Natural killer cell (primary cell): ENCODE data around the gene ZNF268. TPM values are rescaled to one million over a fixed set of nuclear protein-coding genes. Genes with fewer than 3 reads are reported as not detected.
"Not testable (repeated sequence)": the region's sequence is repeated elsewhere in the genome, so short reads cannot be mapped to it uniquely, and the experiment has no call there.

Experiments
- ATAC-seq, 3 donors: fragments of 150-1000 bp in 2 of 3; fragments of 200-7000 bp in 1 of 3; cut with Tn5 transposase; 1 replicate in 1 of 3; 2 replicates in 2 of 3; pipeline ENCODE4 v1.10.0; 2021; ENCODE audit warnings: mild to moderate bottlenecking in 2 of 3, moderate library complexity in 2 of 3
- DNase-seq, 2 donors: peaks; one replicate each; pipeline versions ENCODE4 v3.0.0 to v3.0.0-alpha.2; 2013 to 2021; ENCODE audit warnings: mixed read lengths in 1 of 2
- H3K27ac ChIP-seq: one replicate; pipeline ENCODE4 v1.5.1; 2013; ENCODE audit warnings: mild to moderate bottlenecking, low read length
- H3K27me3 ChIP-seq: one replicate; pipeline ENCODE4 v1.6.1; 2013; ENCODE audit warnings: low read length; ENCODE audit not compliant: control insufficient read depth, insufficient read depth
- H3K36me3 ChIP-seq: one replicate; pipeline ENCODE4 v1.6.1; 2013; ENCODE audit warnings: low read length; ENCODE audit not compliant: control insufficient read depth, insufficient read depth
- H3K4me1 ChIP-seq: one replicate; pipeline ENCODE4 v1.6.1; 2013; ENCODE audit warnings: low read length; ENCODE audit not compliant: control insufficient read depth, insufficient read depth
- H3K4me3 ChIP-seq: one replicate; pipeline ENCODE4 v1.5.1; 2013; ENCODE audit warnings: low read length
- H3K9me3 ChIP-seq: one replicate; pipeline ENCODE4 v1.6.1; 2013; ENCODE audit warnings: low read length; ENCODE audit not compliant: control insufficient read depth, insufficient read depth
- H3K27ac Mint-ChIP-seq, 2 donors: one replicate each; pipeline ENCODE4 v1.8.0; 2022; ENCODE audit warnings: mild to moderate bottlenecking in 2 of 2, mixed read lengths in 2 of 2, moderate library complexity in 1 of 2
- H3K27me3 Mint-ChIP-seq, 2 donors: one replicate each; pipeline ENCODE4 v1.8.0; 2022; ENCODE audit warnings: low read depth in 2 of 2, mixed read lengths in 2 of 2
- H3K36me3 Mint-ChIP-seq: one replicate; pipeline ENCODE4 v1.8.0; 2022; ENCODE audit warnings: mixed read lengths
- H3K4me1 Mint-ChIP-seq, 2 donors: one replicate each; pipeline ENCODE4 v1.8.0; 2022; ENCODE audit warnings: mixed read lengths in 2 of 2
- H3K4me3 Mint-ChIP-seq: one replicate; pipeline ENCODE4 v1.8.0; 2022; ENCODE audit warnings: mild to moderate bottlenecking, moderate library complexity, mixed read lengths
- H3K9me3 Mint-ChIP-seq, 2 donors: one replicate each; pipeline ENCODE4 v1.8.0; 2022; ENCODE audit warnings: mixed read lengths in 2 of 2
- CTCF ChIP-seq: fragments of 200-600 bp; IDR thresholded peaks from one replicate; pipeline ENCODE4 v1.8.0; 2022; ENCODE audit warnings: antibody characterized with exemption
- WGBS: methylation state at CpG from one replicate; pipeline ENCODE4 v1.1.7; 2013; ENCODE audit warnings: missing lambda C conversion rate; ENCODE audit not compliant: insufficient coverage; 5-methylcytosine and 5-hydroxymethylcytosine counted together
- intact Hi-C: fragments of 100-400 bp; cut with micrococcal nuclease; formaldehyde crosslinking; loops from one replicate; pipeline ENCODE4 v1.14.2; 2022
- total RNA-seq, 4 donors: library from RNA; stranded (reverse); fragments of 120-200 nt in 1 of 4; gene quantifications; one replicate each; pipeline versions ENCODE4 v1.2.3 to v1.2.4, GENCODE V29; 2013 to 2022

The ZNF268 gene
- total RNA-seq, 3 donors from 2014 or later (not counting 1 experiment from before 2014, with no cell fraction given): 12.7 to 17.5 (median 14.3) TPM

DNA sequence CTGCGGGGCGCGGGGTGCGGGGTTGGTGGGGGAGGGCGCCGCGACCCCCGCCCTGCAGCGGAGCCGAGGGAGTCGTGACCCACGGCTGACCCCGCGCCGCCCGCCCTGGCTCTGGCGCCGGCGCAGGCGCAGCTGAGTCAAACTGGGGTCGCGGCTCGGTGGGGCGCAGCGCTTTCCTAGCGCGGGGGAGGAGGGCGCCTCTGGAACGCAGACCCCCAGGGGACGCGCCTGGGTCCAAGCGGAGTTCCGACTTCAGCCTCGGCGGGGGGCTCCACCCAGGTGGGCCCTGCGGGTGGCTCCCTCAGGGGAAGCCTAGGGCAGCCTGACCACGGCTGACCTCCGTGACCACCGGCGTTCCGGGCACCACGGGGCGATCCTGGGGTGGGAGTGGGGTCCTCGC, 54.8 kb downstream of the ZNF268 start:
- H3K4me3 ChIP-seq: no peak overlapping the region
- H3K4me1 ChIP-seq: no peaks in the 10 kb centered on the region
- no peak overlapping the region for H3K27ac Mint-ChIP-seq
- no peak overlapping the region for H3K4me3 Mint-ChIP-seq
- intact Hi-C loops: no loop called here
- peaks cover 49% of the 10 kb centered on the region for H3K9me3 ChIP-seq
- H3K9me3 Mint-ChIP-seq: peaks cover 11 to 14% of the 10 kb centered on the region in 2 donors
- ATAC-seq: no peak
- WGBS: 63% methylated on average over 44 of the region's 44 CpGs
- no peaks in the 10 kb centered on the region for H3K4me1 Mint-ChIP-seq
- H3K36me3 ChIP-seq: no peaks in the 10 kb centered on the region
- H3K36me3 Mint-ChIP-seq: peaks cover 6% of the 10 kb centered on the region
- H3K27me3 ChIP-seq: no peaks in the 10 kb centered on the region
- no peak for DNase-seq
- TF ChIP-seq CTCF: no peak
- no peaks in the 10 kb centered on the region for H3K27me3 Mint-ChIP-seq
- H3K27ac ChIP-seq: no peak overlapping the region

GRCh38 chr12:133236556-133236955, 55.3 kb downstream of the ZNF268 start:
- ATAC-seq: no peak
- DNase-seq: no peak
- Histone ChIP-seq H3K4me1 (no peaks in the 10 kb centered on the region), H3K27me3 (no peaks in the 10 kb centered on the region), H3K4me3 (no peak overlapping the region), H3K9me3 (peaks cover 46% of the 10 kb centered on the region), H3K27ac (no peak overlapping the region), H3K36me3 (no peaks in the 10 kb centered on the region)
- H3K9me3 Mint-ChIP-seq: peaks cover 14% of the 10 kb centered on the region in 2 donors
- peaks cover 6% of the 10 kb centered on the region for H3K36me3 Mint-ChIP-seq
- no peaks in the 10 kb centered on the region for H3K27me3 Mint-ChIP-seq
- no peak for TF ChIP-seq CTCF
- H3K4me1 Mint-ChIP-seq: no peaks in the 10 kb centered on the region
- no peak overlapping the region for H3K4me3 Mint-ChIP-seq
- H3K27ac Mint-ChIP-seq: no peak overlapping the region
- WGBS: 91% methylated on average over 12 of the region's 12 CpGs
- intact Hi-C loops: no loop called here

- Histone ChIP-seq H3K4me1 (no peaks in the 10 kb centered on the region), H3K4me3 (no peak overlapping the region), H3K9me3 (peaks cover 7% of the 10 kb centered on the region), H3K27ac (no peak overlapping the region), H3K27me3 (no peaks in the 10 kb centered on the region), H3K36me3 (no peaks in the 10 kb centered on the region)
- Mint-ChIP-seq H3K4me1 (no peaks in the 10 kb centered on the region), H3K4me3 (no peak overlapping the region), H3K27ac (no peak overlapping the region), H3K36me3 (peaks cover 7% of the 10 kb centered on the region), H3K9me3 (peaks cover 16 to 19% of the 10 kb centered on the region in 2 donors), H3K27me3 (no peaks in the 10 kb centered on the region)
- intact Hi-C loops: no loop called here
- DNase-seq (no peak), ATAC-seq (no peak)
- TF ChIP-seq CTCF: no peak
- WGBS: 86% methylated on average over 2 of the region's 6 CpGs
Observed at GRCh38 chr12:133251732-133252131, 70.4 kb downstream of the ZNF268 start.

DNA sequence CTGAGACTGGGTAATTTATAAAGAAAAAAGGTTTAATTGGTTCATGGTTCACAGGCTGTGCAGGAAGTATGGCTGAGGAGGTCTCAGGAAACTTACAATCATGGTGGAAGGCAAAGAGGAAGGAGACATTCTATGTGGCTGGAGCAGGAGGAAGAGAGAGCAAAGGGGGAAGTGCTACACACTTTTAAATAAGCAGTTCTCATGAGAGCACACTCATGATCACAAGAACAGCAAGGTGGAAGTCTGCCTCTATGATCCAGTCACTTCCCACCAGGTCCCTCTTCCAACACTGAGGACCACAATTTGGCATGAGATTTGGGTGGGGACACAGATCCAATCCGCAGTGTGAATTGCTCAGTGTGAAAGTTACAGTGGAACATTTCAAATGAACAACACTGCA, 74.5 kb downstream of the ZNF268 start:
- H3K36me3 Mint-ChIP-seq, H3K4me3 ChIP-seq, intact Hi-C loops, ATAC-seq, H3K4me1 Mint-ChIP-seq, H3K27me3 ChIP-seq, H3K27ac Mint-ChIP-seq, H3K27ac ChIP-seq, H3K27me3 Mint-ChIP-seq, H3K9me3 ChIP-seq, H3K36me3 ChIP-seq, H3K4me1 ChIP-seq, H3K4me3 Mint-ChIP-seq, DNase-seq: not testable (repeated sequence)
- WGBS: 53% methylated on average over 1 of the region's 1 CpG
- peaks cover 10 to 11% of the 10 kb centered on the region in 2 donors for H3K9me3 Mint-ChIP-seq
